ENCODE results near the gene TTC39C.
"Not testable (repeated sequence)": the region's sequence is repeated elsewhere in the genome, so short reads cannot be mapped to it uniquely, and the experiment has no call there.

The TTC39C gene

DNA sequence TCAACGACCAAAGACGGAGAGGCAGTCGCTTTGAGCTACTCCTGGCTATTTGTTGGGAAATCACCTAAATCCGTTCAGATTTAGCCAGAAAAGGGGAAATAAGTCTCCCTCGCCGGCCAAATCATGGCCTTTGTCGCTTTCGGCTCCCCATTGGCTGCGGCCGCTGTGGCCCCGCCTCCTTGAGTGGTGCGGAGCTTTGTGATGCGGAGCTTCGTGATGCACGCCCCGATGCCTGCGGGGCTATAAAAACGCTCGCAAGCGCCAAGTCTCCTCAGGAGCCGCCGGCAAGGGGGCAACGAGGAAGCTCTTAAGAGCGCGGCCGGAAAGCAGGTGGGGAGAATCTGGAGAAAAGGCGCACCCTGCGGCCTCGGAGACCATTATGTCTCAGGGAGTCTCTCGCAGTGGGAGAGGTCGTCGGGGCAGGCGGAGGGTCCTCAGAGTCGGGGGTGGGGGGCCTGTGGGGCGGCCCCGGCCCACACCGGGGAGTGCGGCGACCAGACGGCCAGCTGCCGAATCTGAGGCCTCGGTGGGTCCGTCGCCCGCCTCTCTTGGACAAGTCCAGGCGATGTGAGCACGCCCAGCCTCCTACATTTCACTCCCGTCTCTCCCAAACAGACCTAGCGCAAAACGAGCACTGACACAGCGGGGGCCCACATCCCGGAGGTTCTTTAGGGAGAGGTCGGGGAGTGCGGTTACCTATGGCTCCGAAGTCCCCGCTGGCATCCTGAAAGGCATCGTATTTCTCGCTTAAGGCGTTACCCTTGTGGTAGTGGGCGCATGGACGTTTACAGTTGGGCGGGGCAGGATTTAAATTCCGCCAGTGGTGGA is 124.4 kb downstream of the TTC39C start, which contains the start of gene CABYR:
Gene CABYR, plus strand, starts transcription at position 274 of the 828 bp plus-strand sequence. CDS start 4,053 bp downstream, outside the sequence.
- DNase-seq: peak; percentile 53

DNA sequence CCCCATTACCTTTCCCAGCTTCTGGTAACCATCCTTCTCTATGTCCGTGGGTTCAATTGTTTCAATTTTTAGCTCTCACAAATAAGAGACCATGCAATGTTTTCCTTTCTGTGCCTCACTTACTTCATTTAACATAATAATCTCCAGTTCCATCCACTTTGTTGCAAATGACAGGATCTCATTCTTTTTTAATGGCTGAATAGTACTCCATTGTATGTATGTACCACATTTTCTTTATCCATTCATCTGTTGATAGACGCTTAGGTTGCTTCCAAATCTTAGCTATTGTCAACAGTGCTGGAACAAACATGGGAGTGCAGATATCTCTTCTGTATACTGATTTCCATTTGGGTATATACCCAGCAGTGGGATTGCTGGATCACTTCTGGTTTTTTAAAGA is 126.1 kb downstream of the TTC39C start:
- DNase-seq: no peak

DNA sequence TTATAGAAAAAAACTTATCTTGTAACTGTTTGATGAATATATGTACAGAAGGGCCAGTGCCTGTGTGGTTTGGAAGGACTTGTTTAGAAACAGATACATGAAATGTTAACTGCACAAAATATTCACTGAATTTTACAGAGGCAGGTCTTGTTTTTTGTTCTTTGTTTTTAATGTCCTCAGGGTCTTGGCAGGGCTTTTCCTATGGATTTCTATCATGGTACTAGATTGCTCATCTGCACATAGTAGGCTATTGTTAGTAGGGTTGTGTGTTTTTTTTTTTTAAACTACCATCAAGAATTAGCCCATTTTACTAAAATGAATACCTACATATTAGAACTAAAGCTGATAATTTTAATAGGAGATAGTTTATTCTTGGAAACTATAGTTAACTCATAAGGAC is 127.8 kb downstream of the TTC39C start:
- no peak for DNase-seq

DNA sequence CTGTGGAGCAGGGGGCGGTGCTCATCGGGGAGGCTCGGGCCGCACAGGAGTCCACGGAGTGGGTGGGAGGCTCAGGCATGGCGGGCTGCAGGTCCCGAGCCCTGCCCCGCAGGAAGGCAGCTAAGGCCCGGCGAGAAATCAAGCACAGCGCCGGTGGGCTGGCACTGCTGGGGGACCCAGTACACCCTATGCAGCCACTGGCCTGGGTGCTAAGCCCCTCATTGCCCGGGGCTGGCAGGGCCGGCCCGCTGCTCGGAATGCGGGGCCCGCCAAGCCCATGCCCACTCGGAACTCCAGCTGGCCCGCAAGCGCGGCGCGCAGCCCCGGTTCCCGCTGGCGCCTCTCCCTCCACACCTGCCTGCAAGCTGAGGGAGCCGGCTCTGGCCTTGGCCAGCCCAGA is 135.0 kb downstream of the TTC39C start:
- not testable (repeated sequence) for DNase-seq

DNA sequence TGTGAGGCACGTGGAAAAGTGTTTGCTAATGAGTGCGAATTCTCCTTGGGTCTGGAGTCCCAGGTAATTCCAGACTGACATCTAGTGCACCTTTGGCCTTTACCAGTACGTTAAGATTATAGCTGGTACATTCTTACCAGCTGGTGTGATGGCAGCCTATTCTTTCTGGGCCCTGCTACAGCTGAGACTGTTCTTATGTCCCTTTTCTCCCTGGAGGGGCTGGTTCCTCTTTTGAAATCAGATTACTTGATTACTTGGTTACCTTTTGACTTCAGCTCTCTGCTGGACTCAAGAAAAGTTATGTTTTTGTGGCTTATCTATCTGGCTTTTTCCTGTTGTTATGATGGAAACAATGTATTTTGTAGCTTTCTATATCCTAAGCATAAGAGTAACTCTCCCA is 138.8 kb downstream of the TTC39C start:
- DNase-seq: no peak

DNA sequence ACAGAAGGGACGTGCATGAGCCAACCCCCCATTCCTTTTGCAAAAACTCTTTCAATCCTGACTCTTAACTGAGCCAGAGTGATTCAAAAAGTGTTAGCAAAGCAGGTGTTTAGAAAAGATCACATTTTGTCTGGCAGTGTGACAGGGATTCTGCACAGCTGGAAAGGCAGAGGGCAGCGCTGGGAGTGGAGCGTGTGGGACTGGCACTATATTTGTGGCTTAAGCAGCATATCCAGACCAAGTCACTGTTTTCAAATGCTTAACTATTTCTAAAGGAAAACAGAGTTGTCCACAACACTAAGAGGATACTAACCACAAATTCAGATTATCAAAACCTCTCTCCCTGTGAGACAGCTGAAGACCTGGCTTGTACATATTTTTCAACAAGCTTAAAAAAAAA is 143.3 kb downstream of the TTC39C start:
- DNase-seq: no peak

DNA sequence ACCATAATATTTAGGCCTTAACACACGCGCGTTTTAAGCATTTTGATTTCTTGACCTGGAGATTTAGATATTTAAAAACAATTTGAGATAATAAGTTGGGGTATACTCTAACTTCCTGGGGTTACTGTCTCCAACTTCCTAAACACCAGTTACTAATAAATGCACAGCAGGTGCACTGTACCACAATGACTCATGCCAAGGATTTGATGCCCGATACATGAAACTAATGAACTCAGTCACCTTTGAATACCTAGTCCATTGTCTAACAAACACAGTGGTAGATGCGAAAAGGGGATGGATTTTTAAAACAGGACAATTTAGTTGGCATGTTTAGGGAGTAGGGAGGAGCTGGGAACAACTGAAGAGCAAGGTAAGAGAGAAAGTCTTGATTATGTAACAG is 145.5 kb downstream of the TTC39C start:
- DNase-seq: no peak

DNA sequence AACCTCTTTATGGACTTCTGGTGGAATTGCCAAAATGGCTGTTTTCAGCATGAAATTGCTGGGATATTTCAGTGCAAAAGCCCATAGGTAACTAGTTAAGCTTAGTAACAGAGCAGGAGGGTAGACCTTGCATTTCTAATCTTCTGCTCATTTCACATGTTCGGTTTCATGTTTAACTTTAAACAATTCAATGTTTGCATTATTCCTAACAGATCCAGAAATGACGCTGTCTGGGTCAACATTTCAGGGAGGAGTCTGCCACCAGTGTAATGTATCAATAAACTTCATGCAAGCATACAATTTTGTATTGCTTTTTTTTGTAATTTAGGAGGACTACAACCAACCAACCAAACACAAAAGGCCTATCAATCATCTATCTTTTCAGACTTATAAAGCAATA is 146.8 kb downstream of the TTC39C start:
- DNase-seq: no peak

DNA sequence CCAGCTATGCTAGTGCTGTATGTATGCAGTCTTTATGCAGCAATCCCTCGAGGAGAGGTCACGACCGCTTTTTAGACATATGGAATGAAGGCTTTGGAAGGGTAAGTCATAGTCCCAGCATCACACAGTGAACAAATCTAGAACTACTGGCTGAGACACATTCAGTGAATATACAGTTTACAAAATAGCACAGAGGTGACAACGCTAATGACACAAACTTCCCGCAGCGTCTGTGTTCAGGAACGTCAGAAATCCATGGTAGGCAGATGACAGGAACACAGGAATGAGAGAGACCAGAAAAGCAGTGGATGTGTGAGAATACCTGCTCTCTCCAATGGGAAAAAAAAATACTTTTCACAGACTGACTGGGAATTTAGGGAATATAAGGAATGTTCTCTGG is 153.9 kb downstream of the TTC39C start:
- no peak for DNase-seq

DNA sequence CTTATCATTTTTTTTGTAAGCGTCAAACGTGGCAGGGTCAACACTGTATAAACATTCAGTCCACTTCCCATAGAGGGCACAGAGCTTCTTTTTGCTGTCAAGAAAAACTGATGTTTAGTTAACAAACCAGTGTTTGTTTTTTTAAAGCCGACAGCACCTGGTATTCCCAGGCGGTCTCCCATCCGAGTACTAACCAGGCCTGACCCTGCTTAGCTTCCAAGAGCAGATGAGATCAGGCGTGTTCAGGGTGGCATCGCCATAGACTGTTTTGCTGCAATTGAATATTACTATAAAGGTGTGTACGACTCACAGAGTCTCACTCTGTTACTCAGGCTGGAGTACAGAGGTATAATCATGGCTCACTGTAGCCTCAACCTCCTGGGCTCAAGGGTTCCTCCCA is 155.8 kb downstream of the TTC39C start:
- peak; percentile 15 for DNase-seq

DNA sequence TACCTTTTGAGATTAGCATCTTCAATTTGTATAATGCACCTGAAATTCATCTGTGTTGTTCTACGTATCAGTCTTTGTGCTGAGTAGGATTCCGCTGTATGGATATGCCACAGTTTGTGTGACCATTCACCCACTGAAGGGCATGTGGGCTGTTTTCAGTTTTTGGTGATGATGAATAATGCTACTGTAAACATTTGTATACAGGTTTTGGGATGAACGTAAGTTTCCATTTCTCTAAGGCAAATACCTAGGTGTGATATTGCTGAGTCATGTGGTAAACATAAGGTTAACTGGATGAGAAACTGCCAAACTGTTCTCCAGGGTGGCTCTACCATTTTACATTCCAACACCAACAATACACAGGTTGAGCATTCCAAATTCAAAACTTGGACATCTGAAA is 159.4 kb downstream of the TTC39C start:
- peak; percentile 79 for DNase-seq

DNA sequence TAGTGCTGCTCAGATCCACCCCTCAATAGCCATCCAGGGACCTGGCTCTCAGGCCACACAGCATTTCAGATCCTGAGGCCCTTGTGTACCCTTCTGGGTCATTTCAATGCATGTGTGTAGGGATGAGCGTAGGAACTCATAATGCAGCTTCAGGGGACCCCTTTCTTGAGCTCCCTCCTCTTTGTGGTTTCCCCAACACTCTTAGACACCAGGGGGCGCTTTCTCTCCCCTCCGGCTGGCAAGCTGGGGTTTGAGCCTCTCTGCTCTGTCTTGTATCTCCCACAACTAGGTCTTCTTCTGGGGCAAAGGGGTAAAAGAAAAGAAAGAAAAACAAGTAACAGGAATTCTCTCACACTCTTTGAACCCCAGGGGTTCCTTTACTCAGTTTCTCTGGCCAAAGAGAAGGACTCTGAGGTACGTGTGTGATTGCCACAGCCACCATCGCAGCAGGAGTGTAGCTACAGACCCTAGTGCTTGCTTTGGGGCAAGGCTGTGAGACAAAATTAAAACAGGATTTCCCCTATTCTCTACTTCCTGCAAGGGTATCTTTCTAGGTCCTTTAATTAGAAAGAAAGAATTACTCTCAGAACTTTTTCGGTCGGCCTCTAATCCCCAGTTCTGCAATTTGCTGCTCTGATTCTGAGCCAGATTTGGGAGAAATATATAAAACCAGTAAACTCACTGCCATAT is 162.3 kb downstream of the TTC39C start:
- peak; percentile 60 for DNase-seq

DNA sequence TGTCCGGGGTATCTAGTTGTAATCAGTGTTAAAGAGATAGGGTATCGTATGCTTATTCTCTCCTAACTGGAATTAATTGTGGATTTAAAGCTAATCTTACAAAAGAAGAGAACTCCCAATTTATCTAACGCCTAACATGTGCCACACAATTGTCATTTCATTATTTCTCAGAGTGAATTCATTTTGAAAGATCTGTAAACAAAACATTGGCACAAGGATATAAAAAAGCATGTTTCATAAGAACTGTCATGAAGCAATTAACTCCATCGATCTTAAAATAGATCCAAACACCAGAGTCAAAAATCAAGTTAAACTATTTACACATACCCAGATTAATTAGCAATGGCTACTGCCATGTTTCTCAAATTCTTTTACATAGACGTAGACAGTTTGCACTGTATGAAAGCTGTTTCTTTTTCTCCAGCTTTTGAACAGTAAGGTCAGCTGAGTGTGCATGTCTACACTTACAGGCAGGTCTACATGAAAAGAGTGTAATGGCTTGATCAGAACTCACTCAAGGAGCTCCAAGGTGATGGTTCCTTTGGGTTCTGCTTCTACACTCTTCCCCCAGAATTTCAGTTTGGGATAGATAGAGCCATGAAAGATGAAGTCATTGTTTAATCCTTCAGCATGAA is 163.1 kb downstream of the TTC39C start:
- DNase-seq: no peak

DNA sequence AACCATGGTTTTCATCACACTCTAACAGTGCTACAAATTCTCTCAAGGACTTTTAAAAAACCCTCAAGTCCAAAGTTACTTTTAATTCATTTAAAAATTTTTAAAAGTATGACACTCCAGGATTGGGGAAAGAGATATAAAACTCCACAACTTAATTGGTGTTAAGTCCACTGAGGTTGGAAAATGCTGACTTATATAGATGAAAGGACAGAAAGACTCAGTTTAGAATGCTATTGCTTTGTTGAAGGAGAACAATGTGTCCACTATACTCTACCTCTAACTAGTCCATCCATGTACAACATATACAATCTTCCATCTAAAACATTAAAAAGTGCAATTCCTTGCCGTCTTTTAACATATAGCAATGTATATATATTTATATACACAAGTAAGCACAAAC is 165.5 kb downstream of the TTC39C start:
- no peak for DNase-seq

DNA sequence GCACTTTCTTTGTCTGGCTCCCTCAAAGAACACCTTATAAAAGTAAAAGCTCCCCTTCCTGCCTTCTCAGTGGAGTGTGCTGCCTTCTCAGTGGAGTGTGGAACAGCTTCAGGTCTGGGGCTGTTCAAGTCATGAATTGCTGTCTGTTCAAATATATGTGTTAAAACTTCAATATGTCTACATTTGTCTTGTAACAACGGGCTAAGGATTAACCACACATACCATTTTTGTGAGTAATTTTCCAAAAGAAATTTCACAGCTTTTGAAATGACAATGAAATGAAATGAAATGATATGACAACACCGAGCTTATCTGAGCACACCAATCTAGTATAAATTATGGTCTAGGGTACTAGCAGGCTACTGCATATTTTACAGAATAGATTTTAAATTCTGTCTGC is 167.3 kb downstream of the TTC39C start:
- peak; percentile 10 for DNase-seq
